Measurements from ENCODE around the gene MXD4. TPM values are rescaled to one million over a fixed set of nuclear protein-coding genes. Genes with fewer than 3 reads are reported as not detected.
"Not testable (repeated sequence)": the region's sequence is repeated elsewhere in the genome, so short reads cannot be mapped to it uniquely, and the experiment has no call there.

Gene MXD4
- total RNA-seq, 1 donor from 2014 or later, result 22.7 TPM

DNA sequence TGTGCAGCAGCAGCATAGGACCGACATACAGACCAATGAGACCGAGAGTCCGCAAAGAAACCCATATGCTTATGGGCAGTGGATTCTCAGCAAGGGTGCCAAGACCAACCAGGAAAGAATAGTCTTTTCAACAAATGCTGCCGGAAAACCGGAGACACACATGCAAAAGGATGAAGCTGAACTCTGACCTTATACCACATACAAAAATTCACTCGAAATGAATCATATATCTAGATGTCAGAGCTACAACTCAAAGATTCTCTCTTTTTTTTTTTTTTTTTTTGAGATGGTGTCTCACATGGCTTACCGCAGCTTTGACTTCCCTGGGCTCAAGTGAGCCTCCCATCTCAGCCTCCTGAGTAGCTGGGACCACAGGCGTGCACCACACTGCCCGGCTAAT, 16.0 kb upstream of the MXD4 start:
- Histone ChIP-seq H3K79me2 (ENCODE audit: low read depth) (no peaks in the 10 kb centered on the region), H3K9ac (no peak overlapping the region), H4K20me1 (ENCODE audit: low read depth) (no peaks in the 10 kb centered on the region), H3K4me1 (no peaks in the 10 kb centered on the region), H3K36me3 (no peaks in the 10 kb centered on the region), H3K4me3 (no peak overlapping the region), H3K4me2 (no peak overlapping the region), H3K27me3 (no peaks in the 10 kb centered on the region), H2AFZ (replicated peaks) (no peak overlapping the region), H3K27ac (no peak overlapping the region), H3K9me3 (ENCODE audit: low read depth) (no peaks in the 10 kb centered on the region), H3F3A (ENCODE audit: low read depth) (no peaks in the 10 kb centered on the region)
- no peak overlapping the region for H3K27ac Mint-ChIP-seq
- peaks cover 6% of the 10 kb centered on the region for H3K27me3 Mint-ChIP-seq (ENCODE audit: insufficient read depth, low read depth)
- no peaks in the 10 kb centered on the region for H3K36me3 Mint-ChIP-seq
- TF ChIP-seq EZH2phosphoT487 (IDR thresholded peaks at IDR 0.05) (no peak), CTCF (IDR thresholded peaks at IDR 0.05) (no peak), EZH2 (IDR thresholded peaks at IDR 0.05) (no peak)
- H3K4me3 Mint-ChIP-seq, result no peak overlapping the region
- no peaks in the 10 kb centered on the region for H3K9me3 Mint-ChIP-seq
- H3K4me1 Mint-ChIP-seq, result peaks cover 8% of the 10 kb centered on the region
- DNase-seq (ENCODE audit: low spot score), result no peak

DNA sequence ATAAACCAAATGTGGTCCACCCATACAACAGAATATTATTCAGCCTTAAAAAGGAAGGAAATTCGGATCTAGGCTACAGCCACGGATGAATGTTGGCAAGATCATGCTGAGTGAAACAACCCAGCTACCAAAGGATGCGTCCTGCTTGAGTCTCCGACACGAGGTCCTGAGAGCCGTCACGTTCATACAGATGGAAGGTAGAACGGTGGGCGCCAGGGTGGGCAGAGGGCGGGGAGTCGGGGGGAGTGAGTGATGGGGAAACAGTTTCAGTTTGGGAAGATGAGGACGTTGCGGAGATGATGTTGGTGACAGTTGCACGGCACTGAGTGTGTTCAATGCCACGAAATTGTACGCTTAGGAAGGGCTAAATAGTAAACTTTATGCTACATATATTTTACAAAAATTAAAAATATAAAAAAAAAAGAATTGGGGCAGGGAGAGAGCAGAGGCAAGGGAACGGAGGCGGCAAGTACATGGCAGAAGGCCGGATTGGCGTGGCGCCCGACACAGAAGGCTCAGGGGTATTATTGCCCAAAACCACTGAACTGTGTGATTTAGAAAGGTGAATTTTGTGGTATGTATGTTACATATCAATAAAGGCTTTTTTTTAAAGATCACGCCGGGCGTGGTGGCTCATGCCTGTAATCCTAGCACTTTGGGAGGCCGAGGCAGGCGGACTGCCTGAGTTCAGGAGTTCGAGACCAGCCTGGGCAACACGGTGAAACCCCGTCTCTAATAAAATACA, 14.8 kb upstream of the MXD4 start:
- Histone ChIP-seq H3K36me3 (no peaks in the 10 kb centered on the region), H3K4me2 (no peak overlapping the region), H3K9me3 (ENCODE audit: low read depth) (no peaks in the 10 kb centered on the region), H3K9ac (no peak overlapping the region), H3K4me1 (no peaks in the 10 kb centered on the region), H2AFZ (replicated peaks) (no peak overlapping the region), H3K4me3 (no peak overlapping the region), H3K79me2 (ENCODE audit: low read depth) (no peaks in the 10 kb centered on the region), H4K20me1 (ENCODE audit: low read depth) (no peaks in the 10 kb centered on the region), H3K27me3 (no peaks in the 10 kb centered on the region), H3F3A (ENCODE audit: low read depth) (no peaks in the 10 kb centered on the region), H3K27ac (no peak overlapping the region)
- Mint-ChIP-seq H3K4me3 (no peak overlapping the region), H3K4me1 (peaks cover 10% of the 10 kb centered on the region), H3K27ac (no peak overlapping the region), H3K36me3 (no peaks in the 10 kb centered on the region), H3K27me3 (ENCODE audit: insufficient read depth, low read depth) (peaks cover 2% of the 10 kb centered on the region), H3K9me3 (no peaks in the 10 kb centered on the region)
- TF ChIP-seq EZH2phosphoT487 (IDR thresholded peaks at IDR 0.05) (no peak), EZH2 (IDR thresholded peaks at IDR 0.05) (no peak), CTCF (IDR thresholded peaks at IDR 0.05) (no peak)
- no peak for DNase-seq (ENCODE audit: low spot score)

- Mint-ChIP-seq H3K4me3 (no peak overlapping the region), H3K27me3 (ENCODE audit: insufficient read depth, low read depth) (peaks cover 2% of the 10 kb centered on the region), H3K9me3 (no peaks in the 10 kb centered on the region), H3K36me3 (no peaks in the 10 kb centered on the region), H3K27ac (no peak overlapping the region), H3K4me1 (peaks cover 10% of the 10 kb centered on the region)
- Histone ChIP-seq H3K4me2 (no peak overlapping the region), H3K4me3 (no peak overlapping the region), H3K79me2 (ENCODE audit: low read depth) (no peaks in the 10 kb centered on the region), H3K36me3 (no peaks in the 10 kb centered on the region), H3K27me3 (no peaks in the 10 kb centered on the region), H3K4me1 (no peaks in the 10 kb centered on the region), H3F3A (ENCODE audit: low read depth) (no peaks in the 10 kb centered on the region), H4K20me1 (ENCODE audit: low read depth) (no peaks in the 10 kb centered on the region), H2AFZ (replicated peaks) (no peak overlapping the region), H3K9me3 (ENCODE audit: low read depth) (no peaks in the 10 kb centered on the region), H3K27ac (no peak overlapping the region), H3K9ac (no peak overlapping the region)
- TF ChIP-seq CTCF (IDR thresholded peaks at IDR 0.05), result no peak
- no peak for DNase-seq (ENCODE audit: low spot score)
These were observed 13.8 kb upstream of the MXD4 start for GRCh38 chr4:2275546-2276251.

DNA sequence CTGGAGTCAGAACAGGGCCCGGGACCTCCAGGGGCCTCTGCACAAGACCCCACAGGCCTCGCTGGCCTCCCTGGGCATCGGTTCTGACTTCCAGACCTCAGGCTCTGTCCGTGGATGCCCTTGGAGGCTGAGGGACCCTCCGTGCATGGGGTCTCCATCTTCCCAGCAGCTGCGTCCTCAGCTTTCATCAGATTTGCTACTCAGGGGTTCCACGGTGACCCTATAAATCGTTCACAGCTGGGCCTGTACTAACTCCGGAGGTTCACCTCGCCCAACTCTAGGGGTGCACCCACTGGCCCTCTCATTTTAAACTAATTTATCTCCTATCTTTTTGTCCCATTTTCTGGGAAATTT, 13.1 kb upstream of the MXD4 start:
- H3K36me3 Mint-ChIP-seq, H3K9me3 Mint-ChIP-seq: not testable (repeated sequence)

More for the DNA sequence above, 13.1 kb upstream of the MXD4 start:
- H2AFZ ChIP-seq (replicated peaks); DNase-seq (ENCODE audit: low spot score); H3K27ac ChIP-seq; H3K79me2 ChIP-seq (ENCODE audit: low read depth); H3K9ac ChIP-seq; H3K4me2 ChIP-seq; H3F3A ChIP-seq (ENCODE audit: low read depth); H4K20me1 ChIP-seq (ENCODE audit: low read depth); H3K9me3 ChIP-seq (ENCODE audit: low read depth); H3K36me3 ChIP-seq; H3K27me3 ChIP-seq; H3K4me1 ChIP-seq; H3K27me3 Mint-ChIP-seq (ENCODE audit: insufficient read depth, low read depth); H3K4me3 Mint-ChIP-seq; H3K4me3 ChIP-seq; H3K27ac Mint-ChIP-seq: not testable (repeated sequence)
- H3K4me1 Mint-ChIP-seq, result peaks cover 10% of the 10 kb centered on the region

Measured in neural progenitor cell (in vitro differentiated cells).